Left ventricle myocardium inferior (tissue), 1 donor: ENCODE data around the gene CD99. TPM values are rescaled to one million over a fixed set of nuclear protein-coding genes. Genes with fewer than 3 reads are reported as not detected.
A peak's percentile ranks its signal among the peaks of the same experiment; 100 is the strongest.

Experiments used
- DNase-seq: peaks from one replicate; pipeline ENCODE4 v3.0.0-alpha.2; 2020
- H3K27ac ChIP-seq: fragments of 200-600 bp; replicated peaks from 2 replicates; pipeline ENCODE4 v1.8.0; 2021
- H3K27me3 ChIP-seq: fragments of 200-600 bp; 2 replicates; pipeline ENCODE4 v1.8.0; 2021; ENCODE audit warnings: low read depth
- H3K36me3 ChIP-seq: fragments of 200-600 bp; 2 replicates; pipeline ENCODE4 v1.8.0; 2021
- H3K4me1 ChIP-seq: fragments of 200-600 bp; 2 replicates; pipeline ENCODE4 v1.8.0; 2021
- H3K4me3 ChIP-seq: fragments of 200-600 bp; 2 replicates; pipeline ENCODE4 v1.8.0; 2021; ENCODE audit warnings: mild to moderate bottlenecking, moderate library complexity
- H3K9me3 ChIP-seq: fragments of 200-600 bp; replicated peaks from 2 replicates; pipeline ENCODE4 v1.8.0; 2021
- CTCF ChIP-seq: fragments of 200-600 bp; IDR thresholded peaks from 2 replicates; pipeline ENCODE4 v1.8.0; 2021; ENCODE audit warnings: antibody characterized with exemption, mild to moderate bottlenecking, borderline replicate concordance
- intact Hi-C: fragments of 100-400 bp; cut with micrococcal nuclease; formaldehyde crosslinking; loops from one replicate; pipeline ENCODE4 v1.11.0; 2022
- total RNA-seq: library from RNA; stranded (reverse); fragmentation: NEBNext Ultra II Directional; extraction: Animal tissue kit (Norgen Biotek cat#: 25700); gene quantifications from one replicate; pipeline ENCODE4 v1.2.1, GENCODE V29; 2021
- donor health status: DM: no; HTN: yes; CAD: no; lungs with severe emphysema.

Gene CD99
- total RNA-seq, 1 donor from 2014 or later, result 306 TPM

DNA sequence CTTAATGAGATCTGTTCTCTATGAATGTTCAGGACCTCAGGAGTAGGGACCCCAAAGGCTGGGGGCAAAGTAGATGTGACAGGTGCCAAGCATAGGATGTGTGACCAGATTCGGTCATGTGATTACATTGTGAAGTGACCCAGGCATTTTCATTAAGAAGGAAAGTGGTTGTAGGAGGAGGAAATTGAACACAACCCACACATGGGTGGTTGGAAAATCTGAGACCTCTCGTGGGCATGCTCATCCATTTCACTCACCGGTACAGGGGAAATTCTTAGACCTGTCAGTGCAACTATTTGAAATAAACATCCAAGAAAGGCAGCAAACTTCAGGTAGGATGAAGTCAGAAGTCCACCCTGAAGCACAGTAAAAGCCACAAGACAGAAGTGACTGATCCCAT is 43.5 kb upstream of the CD99 start:
- no peak for TF ChIP-seq CTCF
- intact Hi-C loops, result loop anchor here (10.0 kb wide), 1 partner anchor 167 kb away; no protein-coding TSS in a partner anchor
- H3K9me3 ChIP-seq, result no peaks in the 10 kb centered on the region
- no peak overlapping the region for H3K27ac ChIP-seq
- no peaks in the 10 kb centered on the region for H3K27me3 ChIP-seq
- H3K36me3 ChIP-seq, result no peaks in the 10 kb centered on the region
- DNase-seq, result no peak
- H3K4me3 ChIP-seq, result no peak overlapping the region
- H3K4me1 ChIP-seq, result peaks cover 5% of the 10 kb centered on the region

DNA sequence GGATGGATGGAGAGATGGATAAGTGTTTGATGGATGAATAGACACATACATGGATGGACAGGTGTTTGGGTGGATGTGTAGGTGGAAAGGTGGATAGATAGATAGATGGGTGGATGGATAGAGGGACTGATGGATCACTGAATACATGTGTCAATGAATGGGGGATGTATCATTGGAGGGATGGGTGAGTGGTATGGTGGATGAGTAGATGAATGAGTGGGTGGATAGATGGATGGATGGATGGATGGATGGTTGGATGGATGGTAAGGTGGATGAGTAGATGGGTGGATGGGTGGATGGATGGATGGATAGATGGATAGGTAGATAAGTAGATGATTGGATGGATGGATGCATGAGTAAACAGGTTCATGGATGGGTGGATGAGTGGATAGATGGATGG is 41.1 kb upstream of the CD99 start:
- intact Hi-C loops, result no loop called here
- Histone ChIP-seq H3K9me3 (no peaks in the 10 kb centered on the region), H3K36me3 (no peaks in the 10 kb centered on the region), H3K27ac (no peak overlapping the region), H3K4me1 (peaks cover 5% of the 10 kb centered on the region), H3K4me3 (no peak overlapping the region), H3K27me3 (no peaks in the 10 kb centered on the region)
- TF ChIP-seq CTCF, result no peak
- no peak for DNase-seq

- Histone ChIP-seq H3K36me3 (no peaks in the 10 kb centered on the region), H3K4me1 (peaks cover 5% of the 10 kb centered on the region), H3K4me3 (no peak overlapping the region), H3K27me3 (no peaks in the 10 kb centered on the region), H3K9me3 (no peaks in the 10 kb centered on the region), H3K27ac (no peak overlapping the region)
- TF ChIP-seq CTCF, result no peak
- DNase-seq, result no peak
- intact Hi-C loops, result no loop called here
These were observed 40.2 kb upstream of the CD99 start for GRCh38 chrX:2650865-2651264.

- Histone ChIP-seq H3K27ac (no peak overlapping the region), H3K36me3 (no peaks in the 10 kb centered on the region), H3K9me3 (no peaks in the 10 kb centered on the region), H3K27me3 (no peaks in the 10 kb centered on the region), H3K4me3 (no peak overlapping the region), H3K4me1 (peaks cover 5% of the 10 kb centered on the region)
- intact Hi-C loops, result no loop called here
- DNase-seq, result no peak
- TF ChIP-seq CTCF, result peak; percentile 20
These were observed 39.0 kb upstream of the CD99 start for GRCh38 chrX:2652106-2652505.

DNA sequence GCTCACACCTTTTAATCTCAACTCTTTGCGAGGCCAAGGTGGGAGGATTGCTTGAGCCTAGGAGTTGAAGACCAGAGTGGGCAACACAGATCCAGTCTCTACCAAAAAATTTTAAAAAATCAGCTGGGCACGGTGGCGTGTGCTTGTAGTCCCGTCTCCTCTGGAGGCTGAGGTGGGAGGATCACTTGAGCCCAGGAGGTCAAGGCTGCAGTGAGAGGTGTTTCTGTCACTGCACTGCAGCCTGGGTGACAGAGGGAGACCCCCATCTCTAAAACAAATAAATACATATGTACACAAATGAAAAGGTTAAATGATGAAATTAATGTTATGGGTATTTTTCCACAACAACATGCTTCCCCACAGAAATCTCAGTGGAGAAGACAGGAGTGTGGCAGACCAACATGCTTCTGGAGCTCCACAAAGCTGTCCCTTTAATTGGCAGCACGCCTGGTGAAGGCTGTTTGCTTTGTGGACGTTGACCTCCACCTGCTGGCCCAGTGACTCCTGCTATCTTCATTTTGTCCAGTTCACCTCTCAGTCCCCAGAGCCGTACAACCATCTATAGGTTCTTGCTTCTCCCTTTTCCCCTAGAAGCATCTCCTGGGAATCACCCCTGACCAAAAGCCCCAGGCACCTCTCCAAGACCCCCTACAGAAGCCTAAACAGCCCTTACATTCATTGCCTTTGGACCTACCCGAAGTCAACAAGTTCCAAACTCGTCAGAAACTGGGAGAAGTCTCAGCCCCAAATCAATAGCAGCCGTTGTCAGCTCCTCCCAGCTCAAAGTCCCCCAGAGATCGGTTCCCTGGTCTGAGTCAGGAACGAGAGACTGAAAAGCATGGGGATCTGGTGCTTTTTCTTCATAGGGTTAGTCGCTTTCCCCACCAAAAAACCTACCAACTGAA is 36.4 kb upstream of the CD99 start:
- H3K9me3 ChIP-seq, result no peaks in the 10 kb centered on the region
- intact Hi-C loops, result no loop called here
- DNase-seq, result no peak

More for the DNA sequence above, 36.4 kb upstream of the CD99 start:
- Histone ChIP-seq H3K4me1 (peaks cover 5% of the 10 kb centered on the region), H3K4me3 (no peak overlapping the region), H3K27me3 (no peaks in the 10 kb centered on the region), H3K36me3 (no peaks in the 10 kb centered on the region), H3K27ac (no peak overlapping the region)
- TF ChIP-seq CTCF, result no peak
